ENCODE measurements around the gene BATF3.
"Not testable (repeated sequence)": the region's sequence is repeated elsewhere in the genome, so short reads cannot be mapped to it uniquely, and the experiment has no call there.

Gene BATF3, protein sequence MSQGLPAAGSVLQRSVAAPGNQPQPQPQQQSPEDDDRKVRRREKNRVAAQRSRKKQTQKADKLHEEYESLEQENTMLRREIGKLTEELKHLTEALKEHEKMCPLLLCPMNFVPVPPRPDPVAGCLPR

GRCh38 chr1:212699625-212700222 is at the start of gene BATF3:
Gene BATF3 (minus strand): TSS chr1:212699840. CDS start chr1:212699762, 78 bp downstream.
- DNase-seq (ENCODE audit: extremely low read depth in 1 of 2, low read depth in 1 of 2), result peak in 1 of 2 donors; percentile 14

GRCh38 chr1:212746546-212746945 is 46.9 kb upstream of the BATF3 start:
- DNase-seq (ENCODE audit: extremely low read depth in 1 of 2, low read depth in 1 of 2), result no peak

DNA sequence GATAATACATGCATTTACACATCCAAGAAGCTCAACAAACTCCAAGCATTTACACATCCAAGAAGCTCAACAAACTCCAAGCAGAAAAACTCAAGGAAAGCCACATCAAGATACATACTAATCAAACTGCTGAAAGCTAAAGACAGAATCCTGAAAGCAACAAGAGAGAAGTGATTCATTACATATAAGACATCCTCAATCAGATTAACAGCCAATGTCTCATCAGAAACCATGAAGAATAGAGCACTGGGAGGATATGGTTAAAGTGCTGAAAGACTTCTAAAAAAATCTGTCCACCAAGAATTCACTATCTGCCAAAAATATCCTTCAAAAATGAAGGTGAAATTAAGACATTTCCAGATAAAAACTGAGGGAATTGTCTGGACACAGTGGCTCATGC is 45.7 kb upstream of the BATF3 start:
- DNase-seq (ENCODE audit: extremely low read depth in 1 of 2, low read depth in 1 of 2), result no peak

DNA sequence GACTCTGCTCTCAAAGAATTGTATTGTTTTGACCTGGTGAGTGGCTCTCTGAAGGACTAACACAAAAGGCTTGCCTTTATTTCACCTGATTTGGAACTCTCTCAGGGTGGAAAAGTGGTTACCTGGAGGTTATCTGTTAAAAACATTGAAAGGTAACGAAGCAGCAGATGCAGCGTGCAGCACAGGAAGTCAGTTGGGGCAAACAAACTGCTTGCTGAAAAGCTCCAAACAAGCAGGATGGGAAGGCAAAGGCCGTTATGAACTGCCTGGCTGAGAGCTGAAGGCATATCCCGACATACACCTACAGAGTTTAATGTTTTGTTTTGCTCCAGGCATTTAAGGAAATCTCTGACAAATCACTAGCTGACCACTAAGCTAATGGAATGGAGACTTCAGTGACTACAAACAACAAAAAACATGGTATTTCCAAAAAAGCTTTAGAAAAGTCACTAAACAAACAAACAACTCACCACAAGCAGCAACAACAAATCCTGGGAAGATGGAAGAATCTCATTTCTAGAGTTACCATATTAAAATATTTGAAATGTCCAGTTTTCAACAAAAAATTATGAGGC is 44.3 kb upstream of the BATF3 start:
- no peak for DNase-seq (ENCODE audit: extremely low read depth in 1 of 2, low read depth in 1 of 2)

GRCh38 chr1:212738330-212738729 is 38.7 kb upstream of the BATF3 start:
- DNase-seq (ENCODE audit: extremely low read depth in 1 of 2, low read depth in 1 of 2), result no peak

DNA sequence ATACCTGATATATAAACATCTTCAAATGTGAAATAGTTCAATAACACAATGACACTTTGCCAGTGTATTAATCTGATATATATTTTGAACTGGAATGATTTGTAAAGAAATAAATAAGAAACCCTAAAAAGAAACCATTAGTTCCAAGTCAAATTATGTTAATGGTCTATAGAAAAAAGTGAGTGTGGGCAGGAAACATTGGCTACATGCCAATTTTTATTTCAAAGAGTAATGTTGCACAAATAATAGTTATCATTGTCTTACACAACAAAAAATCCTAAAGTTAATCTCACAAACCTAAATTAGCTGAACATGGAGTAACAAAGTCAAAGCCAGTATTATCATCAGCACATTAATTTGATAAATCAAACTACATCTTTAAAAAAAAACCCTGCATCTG is 37.9 kb upstream of the BATF3 start:
- DNase-seq (ENCODE audit: extremely low read depth in 1 of 2, low read depth in 1 of 2), result no peak

DNA sequence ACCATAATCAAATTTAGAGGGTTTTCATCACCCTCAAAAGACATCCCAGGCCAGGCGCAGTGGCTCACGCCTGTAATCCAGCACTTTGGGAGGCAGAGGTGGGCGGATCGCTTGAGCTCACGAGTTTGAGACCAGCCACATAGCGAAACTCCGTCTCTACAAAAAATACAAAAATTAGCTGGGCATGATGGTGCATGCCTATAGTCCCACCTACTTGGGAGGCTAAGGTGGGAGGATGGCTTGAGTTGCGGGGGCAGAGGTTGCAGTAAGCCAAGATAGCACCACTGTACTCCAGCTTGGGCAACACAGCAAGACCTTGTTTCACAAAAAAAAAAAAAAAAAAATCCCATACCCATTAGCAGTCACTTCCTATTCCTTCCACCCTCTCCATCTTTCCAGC is 33.5 kb upstream of the BATF3 start:
- no peak for DNase-seq (ENCODE audit: extremely low read depth in 1 of 2, low read depth in 1 of 2)

- no peak for DNase-seq (ENCODE audit: extremely low read depth in 1 of 2, low read depth in 1 of 2)
Observed at GRCh38 chr1:212731630-212732029, 32.0 kb upstream of the BATF3 start.

GRCh38 chr1:212728606-212729005 is 29.0 kb upstream of the BATF3 start:
- DNase-seq (ENCODE audit: extremely low read depth in 1 of 2, low read depth in 1 of 2), result no peak

DNA sequence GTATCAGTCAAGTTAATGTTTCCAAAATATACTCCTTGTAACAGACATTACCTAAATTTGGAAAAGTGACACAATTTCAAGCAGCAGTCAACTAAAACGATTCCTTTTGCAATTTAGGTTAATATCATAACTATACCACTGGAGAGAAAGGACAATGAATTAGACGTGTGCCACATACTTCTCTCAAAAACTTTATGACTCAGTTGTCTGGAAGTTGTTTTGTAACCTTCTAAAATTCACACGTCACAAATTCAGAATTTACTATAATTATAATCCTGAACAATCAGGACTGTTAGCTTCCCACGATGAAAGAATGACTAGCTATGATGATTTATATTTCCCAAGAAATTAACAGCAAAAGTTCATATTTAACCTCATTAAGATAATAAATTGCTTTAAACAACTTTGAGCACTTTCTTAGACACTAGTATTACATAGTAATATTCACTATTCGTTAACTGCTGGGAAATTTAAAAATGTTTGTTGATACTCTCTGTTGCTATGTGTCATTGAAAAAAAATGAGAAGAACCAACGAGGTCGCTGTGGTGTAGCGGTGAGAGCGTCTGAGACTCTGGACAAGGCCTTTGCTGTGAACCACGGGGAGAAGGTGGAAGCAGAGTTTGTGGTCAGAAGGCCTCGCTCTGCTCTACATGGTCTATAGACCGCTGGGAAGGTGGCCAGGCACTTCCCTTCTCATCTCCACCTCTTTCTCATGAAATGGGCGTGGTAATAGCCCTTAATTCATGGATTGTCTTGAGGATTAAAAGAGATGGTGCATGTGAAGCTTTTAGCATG is 27.9 kb upstream of the BATF3 start:
- DNase-seq (ENCODE audit: extremely low read depth in 1 of 2, low read depth in 1 of 2), result no peak

DNA sequence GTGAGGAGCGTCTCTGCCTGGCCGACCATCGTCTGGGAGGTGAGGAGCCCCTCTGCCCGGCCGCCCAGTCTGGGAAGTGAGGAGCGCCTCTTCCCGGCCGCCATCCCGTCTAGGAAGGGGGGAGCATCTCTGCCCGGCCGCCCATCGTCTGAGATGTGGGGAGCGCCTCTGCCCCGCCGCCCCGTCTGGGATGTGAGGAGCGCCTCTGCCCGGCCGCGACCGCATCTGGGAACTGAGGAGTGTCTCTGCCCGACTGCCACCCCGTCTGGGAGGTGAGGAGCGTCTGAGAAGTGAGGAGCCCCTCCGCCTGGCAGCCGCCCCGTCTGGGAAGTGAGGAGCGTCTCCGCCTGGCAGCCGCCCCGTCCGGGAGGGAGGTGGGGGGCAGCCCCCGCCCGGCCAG is 25.0 kb upstream of the BATF3 start:
- DNase-seq (ENCODE audit: extremely low read depth in 1 of 2, low read depth in 1 of 2), result not testable (repeated sequence)

- no peak for DNase-seq (ENCODE audit: extremely low read depth in 1 of 2, low read depth in 1 of 2)
Observed at GRCh38 chr1:212722270-212722957, 22.8 kb upstream of the BATF3 start.

- no peak for DNase-seq (ENCODE audit: extremely low read depth in 1 of 2, low read depth in 1 of 2)
Observed at GRCh38 chr1:212721388-212722247, 22.0 kb upstream of the BATF3 start.

DNA sequence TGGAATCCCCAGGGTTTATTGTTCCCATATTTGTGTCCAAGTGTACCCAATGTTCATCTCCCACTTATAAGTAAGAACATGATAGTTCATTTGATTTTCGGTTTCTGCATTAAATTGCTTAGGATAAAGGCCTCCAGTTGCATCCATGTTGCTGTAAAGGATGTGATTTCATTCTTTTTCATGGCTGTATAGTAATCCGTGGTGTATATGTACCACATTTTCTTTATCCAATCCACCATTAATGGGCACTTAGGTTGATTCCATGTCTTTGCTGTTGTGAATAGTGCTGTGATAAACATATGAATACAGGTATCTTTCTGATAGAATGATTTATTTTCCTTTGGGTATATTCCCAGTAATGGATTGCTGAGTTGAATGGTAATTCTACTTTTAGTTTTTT is 20.0 kb upstream of the BATF3 start:
- DNase-seq (ENCODE audit: extremely low read depth in 1 of 2, low read depth in 1 of 2), result no peak

GRCh38 chr1:212718499-212718898 is 18.9 kb upstream of the BATF3 start:
- DNase-seq (ENCODE audit: extremely low read depth in 1 of 2, low read depth in 1 of 2), result no peak

DNA sequence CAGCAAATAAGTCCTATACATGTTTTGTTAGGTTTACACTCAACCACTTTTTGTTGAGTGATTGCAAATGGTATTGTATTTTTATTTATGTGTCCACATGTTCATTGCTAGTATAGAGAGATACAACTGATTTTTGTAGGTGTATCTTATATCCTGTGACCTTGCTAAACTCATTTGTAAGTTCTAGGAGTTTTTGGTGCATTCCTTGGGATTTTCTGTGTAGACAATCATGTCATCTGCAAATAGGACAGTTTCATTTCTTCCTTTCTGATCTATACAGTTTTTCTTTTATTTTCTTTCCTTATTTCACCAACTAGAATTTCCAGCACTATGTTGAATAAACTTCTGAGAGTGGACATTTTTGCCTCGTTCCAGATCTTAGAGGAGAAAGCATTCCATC is 16.5 kb upstream of the BATF3 start:
- no peak for DNase-seq (ENCODE audit: extremely low read depth in 1 of 2, low read depth in 1 of 2)

- DNase-seq (ENCODE audit: extremely low read depth in 1 of 2, low read depth in 1 of 2), result no peak
Observed at GRCh38 chr1:212713465-212714136, 14.0 kb upstream of the BATF3 start.

- no peak for DNase-seq (ENCODE audit: extremely low read depth in 1 of 2, low read depth in 1 of 2)
Observed at GRCh38 chr1:212712451-212713303, 13.0 kb upstream of the BATF3 start.

- DNase-seq (ENCODE audit: extremely low read depth in 1 of 2, low read depth in 1 of 2), result not testable (repeated sequence)
Observed at GRCh38 chr1:212711974-212712373, 12.3 kb upstream of the BATF3 start.

All from activated CD8-positive, alpha-beta memory T cell treated with anti-CD3 and anti-CD28 coated beads for 1 hour (primary cell).